HEK293T (cell line): ENCODE data around the gene LMOD1.

Experiments used
- ARNT ChIP-seq: fragments of 450-650 bp; IDR thresholded peaks from 2 replicates; pipeline ENCODE4 v1.6.1; 2017; ENCODE audit warnings: mild to moderate bottlenecking
- BHLHE40 ChIP-seq: fragments of 450-650 bp; IDR thresholded peaks from 2 replicates; pipeline ENCODE4 v1.6.1; 2016; ENCODE audit warnings: mild to moderate bottlenecking, moderate library complexity, borderline replicate concordance
- TARDBP ChIP-seq: fragments of 450-650 bp; IDR thresholded peaks from 2 replicates; pipeline ENCODE4 v1.6.1; 2016

GRCh38 chr1:201937624-201938213 lies 8.6 kb downstream of the LMOD1 start:
- no peak for TF ChIP-seq BHLHE40
- no peak for TF ChIP-seq TARDBP
- no peak for TF ChIP-seq ARNT
